HG03520 (cell line): ENCODE measurements around the gene MTX1.
"Not testable (repeated sequence)": the region's sequence is repeated elsewhere in the genome, so short reads cannot be mapped to it uniquely, and the experiment has no call there.

ENCODE experiments used
- ATAC-seq: cut with Tn5 transposase; IDR thresholded peaks from one replicate; pipeline ENCODE4 v1.9.1; 2021; ENCODE audit warnings: mild to moderate bottlenecking, moderate library complexity; ENCODE audit not compliant: unreplicated experiment

Gene MTX1

GRCh38 chr1:155205969-155206593, 2.4 kb upstream of the MTX1 start:
- ATAC-seq, result no peak

GRCh38 chr1:155206891-155207805, 1.3 kb upstream of the MTX1 start:
- no peak for ATAC-seq

DNA sequence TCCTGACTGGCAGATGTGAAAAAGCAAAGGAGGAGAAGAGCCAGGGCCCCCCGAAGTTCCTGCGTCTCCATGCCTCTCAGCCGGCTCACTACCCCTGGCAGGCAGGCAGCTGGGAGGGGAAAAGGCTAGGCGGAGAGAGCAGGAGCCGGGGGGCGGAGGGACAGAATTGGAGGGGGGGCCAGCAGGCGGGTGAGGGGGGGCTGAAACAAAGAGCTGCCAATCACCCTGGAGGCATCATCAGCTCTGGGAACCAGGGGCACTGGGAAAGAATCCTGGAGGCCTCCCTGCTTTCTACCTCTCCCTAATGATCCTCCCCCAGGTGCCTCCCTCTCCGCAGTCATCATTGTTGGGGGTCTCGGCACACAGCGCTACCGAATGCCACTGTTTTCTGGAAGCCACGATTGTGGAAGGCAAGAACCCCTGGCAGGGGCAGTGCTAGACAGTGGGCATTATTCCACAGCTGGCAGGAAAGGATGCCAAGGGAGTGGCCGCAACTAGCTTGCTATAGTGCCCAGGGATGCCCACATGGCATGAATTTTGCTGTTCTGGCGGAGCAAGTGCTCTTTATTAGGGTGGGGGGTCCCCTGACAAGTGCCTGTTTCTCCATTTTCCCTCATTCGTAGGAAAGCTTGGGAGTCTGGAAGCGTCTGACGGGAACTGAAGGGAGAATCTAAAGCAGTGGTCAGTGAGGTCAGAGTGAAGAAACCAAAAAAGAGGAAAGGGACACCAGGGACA, 522 bp upstream of the MTX1 start, which contains the start of gene THBS3:
TSS of gene THBS3 (minus strand) at position 92 of the 735 bp plus-strand sequence. CDS start at position 71, 21 bp downstream.
- no peak for ATAC-seq

- no peak for ATAC-seq
Observed at GRCh38 chr1:155209312-155209721, 822 bp downstream of the MTX1 start.

DNA sequence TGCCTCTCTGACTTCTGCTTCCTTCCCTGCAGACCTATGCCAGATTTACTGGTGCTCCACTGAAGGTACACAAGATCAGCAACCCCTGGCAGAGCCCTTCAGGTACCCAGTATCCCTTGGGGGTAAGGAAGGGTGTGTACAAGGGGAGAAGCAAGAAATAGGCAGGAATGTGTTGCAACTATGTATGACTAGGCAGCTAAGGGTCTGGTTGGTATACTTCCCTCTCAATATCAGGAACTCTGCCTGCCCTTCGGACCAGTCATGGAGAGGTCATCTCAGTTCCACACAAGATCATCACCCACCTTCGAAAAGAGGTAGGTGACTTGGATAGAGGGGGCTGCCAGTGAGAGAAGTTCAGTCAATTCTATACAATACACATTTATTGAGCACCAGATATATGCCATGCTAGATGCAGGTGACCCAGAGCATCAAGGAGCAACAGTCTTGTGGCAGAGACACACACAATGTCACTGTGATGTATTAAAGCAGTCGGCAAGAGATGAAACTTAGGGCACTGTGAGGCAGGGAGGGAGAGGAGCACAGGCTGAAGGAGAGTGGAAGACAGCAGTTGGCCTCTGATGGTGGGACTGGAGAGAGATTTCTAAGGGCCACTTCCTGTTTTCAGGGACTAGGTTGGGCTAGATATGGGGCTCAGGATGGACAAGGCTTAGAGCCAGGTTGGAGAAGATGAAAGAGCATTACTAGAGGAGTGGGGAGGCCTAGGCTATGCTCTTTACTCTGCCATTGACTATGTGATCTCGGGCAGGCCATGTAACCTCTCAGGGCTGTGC, 2.0 kb downstream of the MTX1 start:
- ATAC-seq, result no peak

DNA sequence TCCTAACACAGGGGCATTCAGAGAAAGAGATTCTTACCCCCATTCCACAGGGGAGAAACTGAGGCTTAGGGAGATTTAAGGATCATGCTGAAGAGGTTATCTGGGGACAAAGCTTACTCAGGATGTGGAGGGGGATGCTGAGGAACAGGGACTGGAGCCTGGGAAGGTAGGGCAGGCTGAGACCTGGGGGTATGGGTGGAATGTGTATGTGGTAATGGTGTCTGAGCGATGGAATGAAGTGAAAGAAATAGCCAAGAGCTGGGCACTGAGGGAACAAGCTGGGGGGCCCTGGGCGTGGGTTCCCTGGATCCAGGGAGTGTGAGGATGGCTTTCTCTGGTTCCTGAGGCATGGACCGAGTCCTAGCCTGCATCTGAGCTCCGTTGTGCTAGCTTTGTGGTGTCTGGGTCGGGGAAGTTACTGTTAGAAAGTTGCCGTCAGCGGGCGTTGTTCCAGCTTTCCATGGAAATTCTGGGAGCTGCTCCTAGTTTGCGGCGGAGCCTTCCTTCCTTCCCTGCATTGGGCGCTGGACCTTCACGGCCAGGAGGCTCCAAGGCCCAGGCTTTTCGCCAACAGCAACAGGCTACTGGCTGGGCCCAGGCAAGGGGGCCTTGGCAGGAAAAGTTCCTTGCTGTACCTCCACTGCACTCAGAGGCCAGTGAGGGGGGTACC, 3.0 kb downstream of the MTX1 start:
- ATAC-seq, result not testable (repeated sequence)

DNA sequence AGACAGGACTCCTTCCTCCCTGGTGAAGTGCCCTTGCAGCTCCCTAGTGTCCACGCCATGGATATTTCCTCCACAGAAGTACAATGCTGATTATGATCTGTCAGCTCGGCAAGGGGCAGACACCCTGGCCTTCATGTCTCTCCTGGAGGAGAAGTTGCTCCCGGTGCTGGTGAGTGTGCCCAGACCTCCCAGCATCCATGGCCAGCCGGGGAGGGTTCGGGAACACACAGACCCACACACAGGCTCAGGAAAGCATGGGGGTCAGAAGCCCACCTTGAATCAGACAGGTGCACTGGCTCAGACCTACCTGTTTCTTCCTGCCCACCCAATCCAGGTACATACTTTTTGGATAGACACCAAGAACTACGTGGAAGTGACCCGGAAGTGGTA, 3.6 kb downstream of the MTX1 start:
- ATAC-seq, result not testable (repeated sequence)

GRCh38 chr1:155214702-155215101, 6.2 kb downstream of the MTX1 start:
- not testable (repeated sequence) for ATAC-seq

DNA sequence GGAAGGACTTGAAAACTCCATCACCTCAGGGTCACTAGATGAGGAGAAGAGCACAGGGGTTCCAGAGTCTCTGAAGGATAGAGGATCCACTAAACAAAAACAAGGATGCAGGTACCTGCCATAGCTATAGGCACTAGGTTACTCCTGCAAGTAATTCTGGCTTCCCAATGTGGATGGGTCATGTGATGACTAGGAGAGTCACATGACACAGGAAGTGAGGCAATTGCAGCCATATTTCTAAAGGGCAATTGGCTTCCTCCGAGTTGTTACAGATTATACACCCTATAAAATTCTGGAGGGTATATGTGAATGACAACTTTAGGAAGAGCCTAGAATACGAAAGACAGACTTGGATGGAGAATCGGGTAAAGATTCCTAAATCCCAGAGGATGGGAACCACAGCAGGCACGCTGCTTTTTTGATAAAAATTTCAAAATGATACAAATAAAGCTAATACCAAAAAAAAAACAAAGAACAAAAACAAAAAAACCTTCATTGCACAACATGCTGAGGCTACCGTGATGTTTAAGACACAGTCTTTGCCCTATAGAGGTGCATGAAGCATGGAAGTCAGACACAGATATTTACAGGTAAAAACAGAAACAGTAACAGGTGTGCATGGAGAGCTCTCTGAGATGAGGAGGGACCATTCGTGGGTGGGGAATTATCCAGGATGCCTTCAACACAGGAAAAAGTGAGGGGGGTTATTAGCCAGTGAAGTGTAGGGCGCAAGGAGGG, 10.5 kb downstream of the MTX1 start:
- no peak for ATAC-seq

- ATAC-seq, result no peak
Observed at GRCh38 chr1:155219592-155220031, 11.1 kb downstream of the MTX1 start.

DNA sequence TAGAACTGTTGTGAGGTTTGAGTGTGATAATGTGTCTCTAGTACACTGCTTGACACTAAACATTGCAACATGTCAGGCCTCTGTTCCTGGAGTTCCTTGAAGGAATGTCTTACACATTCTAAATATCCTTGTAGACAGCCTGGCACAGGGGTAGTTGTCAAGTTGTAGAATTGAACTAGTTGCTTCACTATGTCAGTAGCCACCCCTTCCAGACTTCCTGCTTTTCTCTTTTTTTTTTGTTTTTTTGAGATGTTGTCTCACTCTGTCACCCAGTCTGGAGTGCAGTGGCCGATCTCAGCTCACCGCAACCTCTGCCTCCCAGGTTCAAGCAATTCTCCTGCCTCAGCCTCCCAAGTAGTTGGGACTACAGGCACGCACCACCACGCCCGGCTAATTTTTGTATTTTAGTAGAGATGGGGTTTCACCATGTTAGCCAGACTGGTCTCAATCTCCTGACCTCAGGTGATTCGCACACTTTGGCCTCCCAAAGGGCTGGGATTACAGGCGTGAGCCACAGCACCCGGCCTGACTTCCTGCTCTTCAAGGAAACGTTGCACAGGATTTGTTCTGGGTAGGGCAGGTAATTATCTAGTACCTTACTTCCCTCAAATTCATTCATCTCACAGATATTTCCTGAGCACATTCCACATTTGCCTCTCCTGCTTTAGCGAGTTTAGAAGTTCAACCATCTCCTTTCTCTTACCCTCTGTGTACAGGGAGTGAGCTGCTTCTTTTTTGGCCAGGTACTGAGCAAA, 11.9 kb downstream of the MTX1 start:
- not testable (repeated sequence) for ATAC-seq

DNA sequence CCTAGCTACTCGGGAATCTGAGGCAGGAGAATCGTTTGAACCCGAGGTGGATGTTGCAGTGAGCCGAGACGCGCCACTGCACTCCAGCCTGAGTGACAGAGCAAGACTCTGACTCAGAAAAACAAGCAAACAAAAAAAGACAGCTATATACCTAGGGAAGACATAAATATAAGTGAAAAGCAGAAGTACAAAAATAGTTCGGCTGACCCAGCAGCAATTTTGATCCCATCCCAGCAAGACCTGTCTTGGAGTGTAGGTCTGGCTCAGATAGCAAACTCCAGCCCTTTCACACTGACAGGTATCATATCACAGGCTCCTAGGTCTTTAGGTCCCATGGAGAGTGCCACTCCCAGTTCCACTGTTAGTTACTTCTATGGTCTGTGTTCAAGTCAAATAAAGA, 14.6 kb downstream of the MTX1 start:
- no peak for ATAC-seq

DNA sequence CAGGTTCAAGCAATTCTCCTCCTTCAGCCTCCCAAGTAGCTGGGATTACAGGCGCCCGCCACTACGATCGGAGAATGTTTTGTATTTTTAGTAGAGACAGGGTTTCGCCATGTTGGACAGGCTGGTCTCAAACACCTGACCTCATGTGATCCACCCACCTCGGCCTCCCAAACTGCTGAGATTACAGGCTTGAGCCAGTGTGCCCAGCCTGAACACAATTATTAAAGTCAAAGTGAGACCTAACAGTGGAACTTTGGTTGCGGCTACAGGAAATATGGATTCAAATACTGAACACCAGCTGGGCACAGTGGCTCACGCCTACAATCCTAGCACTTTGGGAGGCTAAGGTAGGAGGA, 16.9 kb downstream of the MTX1 start:
- not testable (repeated sequence) for ATAC-seq

- no peak for ATAC-seq
Observed at GRCh38 chr1:155226188-155226909, 17.9 kb downstream of the MTX1 start.

DNA sequence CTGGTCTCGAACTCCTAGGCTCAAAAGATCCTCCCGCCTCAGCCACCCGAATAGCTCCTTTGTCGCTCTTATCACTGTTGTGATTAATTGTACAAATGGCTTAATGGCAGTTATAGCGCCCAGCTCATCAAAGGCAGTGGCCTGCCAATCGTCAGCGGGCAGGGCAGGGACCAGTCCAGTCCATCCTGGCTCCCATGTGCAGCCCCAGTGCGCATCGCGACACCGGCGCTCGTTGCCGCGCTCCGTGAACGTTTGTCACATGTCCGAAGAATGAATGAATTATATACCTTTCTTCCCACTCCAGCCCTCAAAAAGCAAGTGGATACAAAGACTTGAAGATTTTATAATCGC, 18.4 kb downstream of the MTX1 start:
- ATAC-seq, result no peak

- ATAC-seq, result peak; percentile 81
Observed at GRCh38 chr1:155227261-155228095, 19.0 kb downstream of the MTX1 start.

DNA sequence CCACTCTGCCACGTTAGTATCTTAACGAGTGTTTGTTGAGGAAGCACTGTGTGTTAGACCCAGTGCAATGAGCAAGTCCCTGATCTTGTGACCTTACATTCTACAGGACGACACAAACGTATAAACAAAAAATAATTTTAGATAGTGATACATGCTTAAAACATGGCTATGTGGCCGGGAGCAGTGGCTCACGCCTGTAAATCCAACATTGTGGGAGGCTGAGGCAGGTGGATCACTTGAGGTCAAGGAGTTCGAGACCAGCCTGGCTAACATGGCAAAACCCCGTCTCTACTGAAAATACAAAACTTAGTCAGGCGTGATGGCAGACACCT, 19.6 kb downstream of the MTX1 start:
- no peak for ATAC-seq
